KMS-11 (cell line): Measurements from ENCODE around the gene CAMKK2.
A peak's percentile ranks its signal among the peaks of the same experiment; 100 is the strongest.
"Not testable (repeated sequence)": the region's sequence is repeated elsewhere in the genome, so short reads cannot be mapped to it uniquely, and the experiment has no call there.

Source experiments
- H2AFZ ChIP-seq: fragments of 200-600 bp; sonication (generic); 2 replicates; pipeline ENCODE4 v1.6.1; 2016; ENCODE audit warnings: antibody characterized with exemption, mixed run types, low read depth
- H3K27ac ChIP-seq: fragments of 200-600 bp; sonication (generic); 2 replicates; pipeline ENCODE4 v1.6.1; 2016; ENCODE audit warnings: mild to moderate bottlenecking, mixed run types
- H3K27me3 ChIP-seq: fragments of 200-600 bp; sonication (generic); 2 replicates; pipeline ENCODE4 v1.6.1; 2017; ENCODE audit warnings: mild to moderate bottlenecking, low read depth, mixed run types, moderate library complexity; ENCODE audit not compliant: insufficient read depth
- H3K36me3 ChIP-seq: fragments of 200-600 bp; sonication (generic); 2 replicates; pipeline ENCODE4 v1.6.1; 2017; ENCODE audit warnings: mild to moderate bottlenecking, mixed run types; ENCODE audit not compliant: insufficient read depth
- H3K4me1 ChIP-seq: fragments of 200-600 bp; sonication (generic); 2 replicates; pipeline ENCODE4 v1.6.1; 2016; ENCODE audit warnings: mild to moderate bottlenecking, low read depth, mixed run types; ENCODE audit not compliant: poor library complexity, severe bottlenecking
- H3K4me2 ChIP-seq: fragments of 200-600 bp; sonication (generic); 2 replicates; pipeline ENCODE4 v1.7.0; 2016; ENCODE audit warnings: mild to moderate bottlenecking, mixed run types
- H3K4me3 ChIP-seq: fragments of 200-600 bp; sonication (generic); IDR thresholded peaks from 2 replicates; pipeline ENCODE4 v1.6.1; 2017; ENCODE audit warnings: low read depth, low read length, mixed read lengths; ENCODE audit not compliant: insufficient read depth
- H3K79me2 ChIP-seq: fragments of 200-600 bp; sonication (generic); 2 replicates; pipeline ENCODE4 v1.6.1; 2016; ENCODE audit warnings: low read depth, mixed run types; ENCODE audit not compliant: insufficient read depth
- H3K9ac ChIP-seq: fragments of 200-600 bp; sonication (generic); 2 replicates; pipeline ENCODE4 v1.6.1; 2016; ENCODE audit warnings: mild to moderate bottlenecking, mixed run types
- H4K20me1 ChIP-seq: fragments of 200-600 bp; sonication (generic); 2 replicates; pipeline ENCODE4 v1.6.1; 2016; ENCODE audit warnings: mild to moderate bottlenecking, mixed run types; ENCODE audit not compliant: insufficient read depth
- TF ChIP-seq, protein P1 (sequence below): fragments of 200-600 bp; sonication (generic); conservative IDR thresholded peaks from 2 replicates; pipeline ENCODE4 v1.6.1; 2017; ENCODE audit warnings: low read depth, mild to moderate bottlenecking, antibody characterized with exemption, low read length, moderate library complexity, mixed read lengths

The CAMKK2 gene

GRCh38 chr12:121214166-121214777 lies 82.2 kb downstream of the CAMKK2 start:
- H3K27me3 ChIP-seq = no peaks in the 10 kb centered on the region
- TF ChIP-seq, protein P1, sequence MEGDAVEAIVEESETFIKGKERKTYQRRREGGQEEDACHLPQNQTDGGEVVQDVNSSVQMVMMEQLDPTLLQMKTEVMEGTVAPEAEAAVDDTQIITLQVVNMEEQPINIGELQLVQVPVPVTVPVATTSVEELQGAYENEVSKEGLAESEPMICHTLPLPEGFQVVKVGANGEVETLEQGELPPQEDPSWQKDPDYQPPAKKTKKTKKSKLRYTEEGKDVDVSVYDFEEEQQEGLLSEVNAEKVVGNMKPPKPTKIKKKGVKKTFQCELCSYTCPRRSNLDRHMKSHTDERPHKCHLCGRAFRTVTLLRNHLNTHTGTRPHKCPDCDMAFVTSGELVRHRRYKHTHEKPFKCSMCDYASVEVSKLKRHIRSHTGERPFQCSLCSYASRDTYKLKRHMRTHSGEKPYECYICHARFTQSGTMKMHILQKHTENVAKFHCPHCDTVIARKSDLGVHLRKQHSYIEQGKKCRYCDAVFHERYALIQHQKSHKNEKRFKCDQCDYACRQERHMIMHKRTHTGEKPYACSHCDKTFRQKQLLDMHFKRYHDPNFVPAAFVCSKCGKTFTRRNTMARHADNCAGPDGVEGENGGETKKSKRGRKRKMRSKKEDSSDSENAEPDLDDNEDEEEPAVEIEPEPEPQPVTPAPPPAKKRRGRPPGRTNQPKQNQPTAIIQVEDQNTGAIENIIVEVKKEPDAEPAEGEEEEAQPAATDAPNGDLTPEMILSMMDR = no peak
- no peak overlapping the region for H3K4me3 ChIP-seq
- H4K20me1 ChIP-seq = no peaks in the 10 kb centered on the region
- no peak overlapping the region for H3K9ac ChIP-seq
- H2AFZ ChIP-seq = no peak overlapping the region
- H3K79me2 ChIP-seq = peaks cover 20% of the 10 kb centered on the region; the same call in 1 of the 2 replicates
- peak overlapping the region; percentile 59 for H3K4me2 ChIP-seq
- peaks cover 27% of the 10 kb centered on the region for H3K4me1 ChIP-seq
- peak overlapping the region; percentile 57 for H3K27ac ChIP-seq
- H3K36me3 ChIP-seq = no peaks in the 10 kb centered on the region

- TF ChIP-seq, protein P1 = no peak
- H3K27ac ChIP-seq = no peak overlapping the region
- no peaks in the 10 kb centered on the region for H3K36me3 ChIP-seq
- H3K27me3 ChIP-seq = no peaks in the 10 kb centered on the region
- no peak overlapping the region for H3K4me3 ChIP-seq
- H3K79me2 ChIP-seq = peaks cover 20% of the 10 kb centered on the region; the same call in 1 of the 2 replicates
- H3K9ac ChIP-seq = no peak overlapping the region
- H2AFZ ChIP-seq = no peak overlapping the region
- no peak overlapping the region for H3K4me2 ChIP-seq
- H3K4me1 ChIP-seq = peaks cover 27% of the 10 kb centered on the region
- no peaks in the 10 kb centered on the region for H4K20me1 ChIP-seq
These were observed 83.6 kb downstream of the CAMKK2 start for GRCh38 chr12:121212875-121213274.

- TF ChIP-seq, protein P1 = no peak
- Histone ChIP-seq H3K4me1 (peaks cover 12% of the 10 kb centered on the region), H3K36me3 (no peaks in the 10 kb centered on the region), H3K79me2 (peaks cover 20% of the 10 kb centered on the region; the same call in 1 of the 2 replicates), H3K9ac (peak within 1 kb of the TSS; percentile 84), H3K27me3 (no peaks in the 10 kb centered on the region), H3K27ac (peak within 1 kb of the TSS; percentile 73), H3K4me3 (no peak within 1 kb of the TSS), H2AFZ (peak within 1 kb of the TSS; percentile 64), H3K4me2 (peak within 1 kb of the TSS; percentile 64), H4K20me1 (no peaks in the 10 kb centered on the region)
These were observed 86.6 kb downstream of the CAMKK2 start, which contains the start of gene P2RX4 for GRCh38 chr12:121209624-121210572. TSS of gene P2RX4 (plus strand) at chr12:121210129. CDS start at chr12:121210165, 36 bp downstream.

DNA sequence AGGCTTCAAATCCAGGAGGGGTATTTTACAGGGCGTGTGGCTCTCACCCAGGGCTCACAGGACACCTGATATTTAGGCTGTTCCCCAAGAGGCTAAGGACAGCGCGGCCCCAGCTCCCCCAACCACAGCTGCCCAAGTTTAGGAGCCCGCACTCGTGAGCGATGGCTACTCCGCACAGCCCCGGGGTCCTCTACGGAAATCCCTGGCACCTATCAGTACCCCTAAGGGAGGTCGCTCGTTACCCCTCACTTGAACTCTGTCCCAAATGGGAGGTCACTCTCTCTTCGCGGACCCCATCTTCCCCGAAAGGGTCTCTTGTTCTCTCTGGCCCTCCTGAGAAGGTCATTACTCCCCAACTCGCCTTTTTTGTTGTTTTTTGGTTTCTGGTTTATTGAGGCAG lies 87.3 kb downstream of the CAMKK2 start:
- Histone ChIP-seq H4K20me1 (no peaks in the 10 kb centered on the region), H2AFZ (no peak overlapping the region), H3K27me3 (no peaks in the 10 kb centered on the region), H3K27ac (no peak overlapping the region), H3K4me1 (peaks cover 5% of the 10 kb centered on the region), H3K4me3 (no peak overlapping the region), H3K79me2 (peaks cover 20% of the 10 kb centered on the region; the same call in 1 of the 2 replicates), H3K36me3 (no peaks in the 10 kb centered on the region), H3K4me2 (no peak overlapping the region), H3K9ac (no peak overlapping the region; the same call in 1 of the 2 replicates)
- TF ChIP-seq, protein P1 = no peak

- H3K4me3 ChIP-seq, H3K36me3 ChIP-seq, H3K4me2 ChIP-seq, H3K9ac ChIP-seq, H3K27me3 ChIP-seq, H4K20me1 ChIP-seq, H3K27ac ChIP-seq, H3K4me1 ChIP-seq, H2AFZ ChIP-seq: not testable (repeated sequence)
- H3K79me2 ChIP-seq = peaks cover 20% of the 10 kb centered on the region; the same call in 1 of the 2 replicates
These were observed 87.9 kb downstream of the CAMKK2 start for GRCh38 chr12:121208571-121208970.
